KMS-11 (cell line): ENCODE results near the gene GRK2.

Experiments used
- H2AFZ ChIP-seq: fragments of 200-600 bp; sonication (generic); 2 replicates; pipeline ENCODE4 v1.6.1; 2016; ENCODE audit warnings: antibody characterized with exemption, mixed run types, low read depth
- H3K27ac ChIP-seq: fragments of 200-600 bp; sonication (generic); 2 replicates; pipeline ENCODE4 v1.6.1; 2016; ENCODE audit warnings: mild to moderate bottlenecking, mixed run types
- H3K27me3 ChIP-seq: fragments of 200-600 bp; sonication (generic); 2 replicates; pipeline ENCODE4 v1.6.1; 2017; ENCODE audit warnings: mild to moderate bottlenecking, low read depth, mixed run types, moderate library complexity; ENCODE audit not compliant: insufficient read depth
- H3K36me3 ChIP-seq: fragments of 200-600 bp; sonication (generic); 2 replicates; pipeline ENCODE4 v1.6.1; 2017; ENCODE audit warnings: mild to moderate bottlenecking, mixed run types; ENCODE audit not compliant: insufficient read depth
- H3K4me1 ChIP-seq: fragments of 200-600 bp; sonication (generic); 2 replicates; pipeline ENCODE4 v1.6.1; 2016; ENCODE audit warnings: mild to moderate bottlenecking, low read depth, mixed run types; ENCODE audit not compliant: poor library complexity, severe bottlenecking
- H3K4me2 ChIP-seq: fragments of 200-600 bp; sonication (generic); 2 replicates; pipeline ENCODE4 v1.7.0; 2016; ENCODE audit warnings: mild to moderate bottlenecking, mixed run types
- H3K4me3 ChIP-seq: fragments of 200-600 bp; sonication (generic); IDR thresholded peaks from 2 replicates; pipeline ENCODE4 v1.6.1; 2017; ENCODE audit warnings: low read depth, low read length, mixed read lengths; ENCODE audit not compliant: insufficient read depth
- H3K79me2 ChIP-seq: fragments of 200-600 bp; sonication (generic); 2 replicates; pipeline ENCODE4 v1.6.1; 2016; ENCODE audit warnings: low read depth, mixed run types; ENCODE audit not compliant: insufficient read depth
- H3K9ac ChIP-seq: fragments of 200-600 bp; sonication (generic); 2 replicates; pipeline ENCODE4 v1.6.1; 2016; ENCODE audit warnings: mild to moderate bottlenecking, mixed run types
- H4K20me1 ChIP-seq: fragments of 200-600 bp; sonication (generic); 2 replicates; pipeline ENCODE4 v1.6.1; 2016; ENCODE audit warnings: mild to moderate bottlenecking, mixed run types; ENCODE audit not compliant: insufficient read depth
- CTCF ChIP-seq: fragments of 200-600 bp; sonication (generic); conservative IDR thresholded peaks from 2 replicates; pipeline ENCODE4 v1.6.1; 2017; ENCODE audit warnings: low read depth, mild to moderate bottlenecking, antibody characterized with exemption, low read length, moderate library complexity, mixed read lengths

The GRK2 gene

GRCh38 chr11:67280788-67281551 lies 14.7 kb downstream of the GRK2 start:
- Histone ChIP-seq H3K9ac (no peak overlapping the region), H3K4me1 (peaks cover 29% of the 10 kb centered on the region), H3K4me2 (no peak overlapping the region), H2AFZ (no peak overlapping the region), H3K4me3 (no peak overlapping the region), H3K36me3 (peaks cover 7% of the 10 kb centered on the region; the same call in 1 of the 2 replicates), H3K27me3 (no peaks in the 10 kb centered on the region), H4K20me1 (no peaks in the 10 kb centered on the region), H3K79me2 (peaks cover 17% of the 10 kb centered on the region), H3K27ac (no peak overlapping the region)
- no peak for TF ChIP-seq CTCF

- peaks cover 7% of the 10 kb centered on the region; the same call in 1 of the 2 replicates for H3K36me3 ChIP-seq
- H3K9ac ChIP-seq = no peak overlapping the region
- no peak overlapping the region for H3K27ac ChIP-seq
Measured at GRCh38 chr11:67281552-67282150, 15.4 kb downstream of the GRK2 start.

GRCh38 chr11:67282155-67282875 lies 16.0 kb downstream of the GRK2 start:
- no peak for TF ChIP-seq CTCF
- no peak overlapping the region for H3K9ac ChIP-seq
- no peak overlapping the region for H2AFZ ChIP-seq
- H3K4me3 ChIP-seq = no peak overlapping the region
- no peaks in the 10 kb centered on the region for H4K20me1 ChIP-seq
- no peak overlapping the region for H3K4me2 ChIP-seq
- peaks cover 5% of the 10 kb centered on the region; the same call in 1 of the 2 replicates for H3K79me2 ChIP-seq
- no peaks in the 10 kb centered on the region for H3K27me3 ChIP-seq
- peaks cover 26% of the 10 kb centered on the region for H3K4me1 ChIP-seq
- no peak overlapping the region for H3K27ac ChIP-seq
- peaks cover 7% of the 10 kb centered on the region; the same call in 1 of the 2 replicates for H3K36me3 ChIP-seq

More at GRCh38 chr11:67281552-67282150, 15.4 kb downstream of the GRK2 start:
- H3K79me2 ChIP-seq = peaks cover 11% of the 10 kb centered on the region
- TF ChIP-seq CTCF = no peak
- H3K4me3 ChIP-seq = no peak overlapping the region
- no peaks in the 10 kb centered on the region for H4K20me1 ChIP-seq
- no peaks in the 10 kb centered on the region for H3K27me3 ChIP-seq
- peaks cover 26% of the 10 kb centered on the region for H3K4me1 ChIP-seq
- no peak overlapping the region for H3K4me2 ChIP-seq
- no peak overlapping the region for H2AFZ ChIP-seq

- Histone ChIP-seq H3K9ac (no peak overlapping the region), H3K27ac (no peak overlapping the region), H4K20me1 (no peaks in the 10 kb centered on the region), H3K4me2 (no peak overlapping the region), H3K36me3 (peaks cover 7% of the 10 kb centered on the region; the same call in 1 of the 2 replicates), H2AFZ (no peak overlapping the region), H3K79me2 (peaks cover 2% of the 10 kb centered on the region; the same call in 1 of the 2 replicates), H3K27me3 (no peaks in the 10 kb centered on the region), H3K4me1 (peaks cover 26% of the 10 kb centered on the region), H3K4me3 (no peak overlapping the region)
- no peak for TF ChIP-seq CTCF
Measured at GRCh38 chr11:67282876-67283371, 16.7 kb downstream of the GRK2 start.
